ENCODE results near the gene C1QB. TPM values are rescaled to one million over a fixed set of nuclear protein-coding genes. Genes with fewer than 3 reads are reported as not detected.
A peak's percentile ranks its signal among the peaks of the same experiment; 100 is the strongest.
"Not testable (repeated sequence)": the region's sequence is repeated elsewhere in the genome, so short reads cannot be mapped to it uniquely, and the experiment has no call there.

Gene C1QB
- total and polyA plus RNA-seq, 2 experiments from 2014 or later, result not detected

DNA sequence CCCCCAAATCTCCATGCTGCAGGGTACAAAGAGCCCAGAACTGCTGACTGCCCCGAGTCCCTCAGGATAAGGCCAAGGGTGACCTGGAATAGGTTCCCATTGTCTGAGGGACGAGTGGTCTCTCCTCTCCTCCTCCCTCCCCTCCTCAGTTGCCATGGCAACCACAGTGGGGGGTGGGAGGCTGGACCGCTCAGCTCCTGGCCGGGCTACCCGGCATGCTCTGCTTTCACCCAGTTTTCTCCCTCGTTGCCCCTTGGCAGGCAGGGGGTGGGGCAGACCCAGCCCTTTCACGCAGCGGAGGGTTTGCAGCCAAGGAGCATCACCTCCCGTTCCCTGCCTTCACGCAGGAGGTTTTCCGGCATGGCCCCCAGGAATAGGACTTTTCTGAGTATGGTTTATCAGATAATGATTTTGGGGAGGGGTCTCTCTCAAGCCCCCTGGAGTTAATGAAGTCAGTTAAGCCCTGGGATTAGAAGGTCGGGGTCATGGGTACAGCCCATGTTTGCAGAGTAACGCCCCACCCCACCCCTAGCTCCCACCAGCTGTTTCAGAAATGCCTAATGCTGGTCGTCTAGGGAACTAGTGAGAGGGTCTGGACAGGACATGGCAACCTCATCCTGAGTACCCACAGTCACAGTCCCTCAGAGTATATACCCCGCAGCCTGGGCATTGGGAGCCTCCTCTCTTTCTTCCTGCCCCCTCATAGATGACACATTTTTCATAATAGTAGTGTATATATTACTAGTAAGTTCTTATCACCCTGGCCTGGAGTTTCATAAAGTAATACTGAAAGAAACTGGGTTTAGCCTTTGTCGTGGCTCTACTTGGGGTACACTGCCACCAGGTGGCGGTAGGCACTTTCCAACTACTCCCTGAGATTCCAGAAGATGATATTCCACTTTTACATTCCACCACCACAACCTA, 20.7 kb downstream of the C1QB start:
- no peaks in the 10 kb centered on the region for H3K36me3 ChIP-seq (ENCODE audit: insufficient read depth)
- TF ChIP-seq EZH2phosphoT487 (IDR thresholded peaks at IDR 0.05; ENCODE audit: unreplicated experiment), result no peak
- TF ChIP-seq, protein P1, sequence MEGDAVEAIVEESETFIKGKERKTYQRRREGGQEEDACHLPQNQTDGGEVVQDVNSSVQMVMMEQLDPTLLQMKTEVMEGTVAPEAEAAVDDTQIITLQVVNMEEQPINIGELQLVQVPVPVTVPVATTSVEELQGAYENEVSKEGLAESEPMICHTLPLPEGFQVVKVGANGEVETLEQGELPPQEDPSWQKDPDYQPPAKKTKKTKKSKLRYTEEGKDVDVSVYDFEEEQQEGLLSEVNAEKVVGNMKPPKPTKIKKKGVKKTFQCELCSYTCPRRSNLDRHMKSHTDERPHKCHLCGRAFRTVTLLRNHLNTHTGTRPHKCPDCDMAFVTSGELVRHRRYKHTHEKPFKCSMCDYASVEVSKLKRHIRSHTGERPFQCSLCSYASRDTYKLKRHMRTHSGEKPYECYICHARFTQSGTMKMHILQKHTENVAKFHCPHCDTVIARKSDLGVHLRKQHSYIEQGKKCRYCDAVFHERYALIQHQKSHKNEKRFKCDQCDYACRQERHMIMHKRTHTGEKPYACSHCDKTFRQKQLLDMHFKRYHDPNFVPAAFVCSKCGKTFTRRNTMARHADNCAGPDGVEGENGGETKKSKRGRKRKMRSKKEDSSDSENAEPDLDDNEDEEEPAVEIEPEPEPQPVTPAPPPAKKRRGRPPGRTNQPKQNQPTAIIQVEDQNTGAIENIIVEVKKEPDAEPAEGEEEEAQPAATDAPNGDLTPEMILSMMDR (conservative IDR thresholded peaks at IDR 0.05; ENCODE audit: low read depth in 2 of 2), result peak; percentile 80 to 86
- Mint-ChIP-seq H3K4me1 (peaks cover 12% of the 10 kb centered on the region), H3K36me3 (ENCODE audit: low read depth) (no peaks in the 10 kb centered on the region), H3K4me3 (no peak overlapping the region), H3K27me3 (ENCODE audit: insufficient read depth, low read depth, poor library complexity) (peaks cover 7% of the 10 kb centered on the region), H3K9me3 (no peaks in the 10 kb centered on the region), H3K27ac (no peak overlapping the region)
- no peak overlapping the region for H3K4me2 ChIP-seq
- H3K9me2 ChIP-seq (ENCODE audit: insufficient read depth), result no peaks in the 10 kb centered on the region
- ATAC-seq, result peak; percentile 35
- H4K20me1 ChIP-seq (replicated peaks; ENCODE audit: insufficient read depth), result no peaks in the 10 kb centered on the region
- no peaks in the 10 kb centered on the region for H3K27me3 ChIP-seq (ENCODE audit: insufficient read depth)
- peaks cover 6% of the 10 kb centered on the region for H3F3A ChIP-seq (replicated peaks; ENCODE audit: low read depth)
- peaks cover 9% of the 10 kb centered on the region for H3K4me1 ChIP-seq (ENCODE audit: insufficient read depth)
- H3K27ac ChIP-seq (ENCODE audit: low read depth), result no peak overlapping the region
- no peaks in the 10 kb centered on the region for H3K79me2 ChIP-seq (replicated peaks; ENCODE audit: insufficient read depth)
- H2AFZ ChIP-seq, result no peak overlapping the region
- DNase-seq (ENCODE audit: low spot score), result peak; percentile 76
- H3K4me3 ChIP-seq, result no peak overlapping the region

DNA sequence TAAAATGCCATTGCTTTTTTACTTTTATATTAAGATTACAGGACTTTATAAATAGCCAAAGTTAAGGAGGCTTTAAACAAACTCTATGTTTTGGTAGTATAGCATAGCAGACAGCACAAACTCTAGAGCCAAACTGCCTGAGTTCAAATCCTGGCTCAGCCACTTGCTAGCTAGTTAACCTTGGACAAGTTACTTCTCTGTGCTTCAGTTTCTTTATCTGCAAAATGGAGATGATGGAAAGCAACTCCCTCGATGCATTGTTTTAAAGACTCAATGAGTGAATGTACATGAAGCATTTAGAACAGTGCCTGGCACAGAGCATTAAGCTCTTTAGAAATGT, 21.3 kb downstream of the C1QB start:
- ATAC-seq, result no peak
- H3K27me3 Mint-ChIP-seq (ENCODE audit: insufficient read depth, low read depth, poor library complexity), result peaks cover 7% of the 10 kb centered on the region

DNA sequence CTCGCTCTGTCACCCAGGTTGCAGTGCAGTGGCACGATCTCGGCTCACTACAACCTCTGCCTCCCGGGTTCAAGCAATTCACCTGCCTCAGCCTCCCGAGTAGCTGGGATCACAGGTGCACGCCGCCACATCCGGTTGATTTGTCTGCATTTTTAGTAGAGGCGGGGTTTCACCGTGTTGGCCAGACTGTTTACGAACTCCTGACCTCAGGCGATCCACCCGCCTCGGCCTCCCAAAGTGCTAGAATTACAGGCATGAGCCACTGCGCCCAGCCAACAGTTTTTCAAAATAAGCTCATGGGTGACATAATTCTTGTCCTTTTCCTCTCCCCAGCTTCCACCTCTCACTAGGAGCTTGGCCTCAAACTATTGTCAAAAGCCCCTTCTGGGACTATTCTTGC, 23.1 kb downstream of the C1QB start:
- H3K27me3 Mint-ChIP-seq (ENCODE audit: insufficient read depth, low read depth, poor library complexity); H3K4me1 ChIP-seq (ENCODE audit: insufficient read depth); H3K9me2 ChIP-seq (ENCODE audit: insufficient read depth); H3K4me3 Mint-ChIP-seq; H3K27me3 ChIP-seq (ENCODE audit: insufficient read depth); ATAC-seq; H3K4me3 ChIP-seq; H3K36me3 Mint-ChIP-seq (ENCODE audit: low read depth); H3K79me2 ChIP-seq (replicated peaks; ENCODE audit: insufficient read depth); H3K36me3 ChIP-seq (ENCODE audit: insufficient read depth); H3K9me3 Mint-ChIP-seq; H4K20me1 ChIP-seq (replicated peaks; ENCODE audit: insufficient read depth); H3K27ac ChIP-seq (ENCODE audit: low read depth); H3K27ac Mint-ChIP-seq; H3K4me2 ChIP-seq; DNase-seq (ENCODE audit: low spot score); H3F3A ChIP-seq (replicated peaks; ENCODE audit: low read depth): not testable (repeated sequence)
- H3K4me1 Mint-ChIP-seq, result peaks cover 12% of the 10 kb centered on the region
- H2AFZ ChIP-seq, result peak overlapping the region; percentile 90; the same call in 1 of the 2 replicates

More for the DNA sequence above, 21.3 kb downstream of the C1QB start:
- H3K36me3 ChIP-seq (ENCODE audit: insufficient read depth), result no peaks in the 10 kb centered on the region
- H3K27ac ChIP-seq (ENCODE audit: low read depth), result no peak overlapping the region
- Mint-ChIP-seq H3K36me3 (ENCODE audit: low read depth) (no peaks in the 10 kb centered on the region), H3K4me3 (no peak overlapping the region), H3K4me1 (peaks cover 12% of the 10 kb centered on the region), H3K27ac (no peak overlapping the region), H3K9me3 (no peaks in the 10 kb centered on the region)
- H3K4me2 ChIP-seq, result no peak overlapping the region
- no peak for DNase-seq (ENCODE audit: low spot score)
- H3K79me2 ChIP-seq (replicated peaks; ENCODE audit: insufficient read depth), result no peaks in the 10 kb centered on the region
- H4K20me1 ChIP-seq (replicated peaks; ENCODE audit: insufficient read depth), result no peaks in the 10 kb centered on the region
- H3K4me1 ChIP-seq (ENCODE audit: insufficient read depth), result peaks cover 9% of the 10 kb centered on the region
- no peaks in the 10 kb centered on the region for H3K9me2 ChIP-seq (ENCODE audit: insufficient read depth)
- H3K27me3 ChIP-seq (ENCODE audit: insufficient read depth), result no peaks in the 10 kb centered on the region
- TF ChIP-seq EZH2 (IDR thresholded peaks at IDR 0.05; ENCODE audit: low read depth, unreplicated experiment) (no peak), EZH2phosphoT487 (IDR thresholded peaks at IDR 0.05; ENCODE audit: unreplicated experiment) (no peak), POLR2AphosphoS5 (IDR thresholded peaks at IDR 0.05; ENCODE audit: low read depth) (no peak), ZNF114 (CRISPR knock-in tag; IDR thresholded peaks at IDR 0.05) (no peak), ZNF331 (CRISPR knock-in tag; IDR thresholded peaks at IDR 0.05; ENCODE audit: low read depth) (no peak), NANOG (IDR thresholded peaks at IDR 0.05; ENCODE audit: borderline replicate concordance) (no peak)
- TF ChIP-seq, protein P2, sequence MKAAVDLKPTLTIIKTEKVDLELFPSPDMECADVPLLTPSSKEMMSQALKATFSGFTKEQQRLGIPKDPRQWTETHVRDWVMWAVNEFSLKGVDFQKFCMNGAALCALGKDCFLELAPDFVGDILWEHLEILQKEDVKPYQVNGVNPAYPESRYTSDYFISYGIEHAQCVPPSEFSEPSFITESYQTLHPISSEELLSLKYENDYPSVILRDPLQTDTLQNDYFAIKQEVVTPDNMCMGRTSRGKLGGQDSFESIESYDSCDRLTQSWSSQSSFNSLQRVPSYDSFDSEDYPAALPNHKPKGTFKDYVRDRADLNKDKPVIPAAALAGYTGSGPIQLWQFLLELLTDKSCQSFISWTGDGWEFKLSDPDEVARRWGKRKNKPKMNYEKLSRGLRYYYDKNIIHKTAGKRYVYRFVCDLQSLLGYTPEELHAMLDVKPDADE (IDR thresholded peaks at IDR 0.05), result no peak
- TF ChIP-seq, protein P3, sequence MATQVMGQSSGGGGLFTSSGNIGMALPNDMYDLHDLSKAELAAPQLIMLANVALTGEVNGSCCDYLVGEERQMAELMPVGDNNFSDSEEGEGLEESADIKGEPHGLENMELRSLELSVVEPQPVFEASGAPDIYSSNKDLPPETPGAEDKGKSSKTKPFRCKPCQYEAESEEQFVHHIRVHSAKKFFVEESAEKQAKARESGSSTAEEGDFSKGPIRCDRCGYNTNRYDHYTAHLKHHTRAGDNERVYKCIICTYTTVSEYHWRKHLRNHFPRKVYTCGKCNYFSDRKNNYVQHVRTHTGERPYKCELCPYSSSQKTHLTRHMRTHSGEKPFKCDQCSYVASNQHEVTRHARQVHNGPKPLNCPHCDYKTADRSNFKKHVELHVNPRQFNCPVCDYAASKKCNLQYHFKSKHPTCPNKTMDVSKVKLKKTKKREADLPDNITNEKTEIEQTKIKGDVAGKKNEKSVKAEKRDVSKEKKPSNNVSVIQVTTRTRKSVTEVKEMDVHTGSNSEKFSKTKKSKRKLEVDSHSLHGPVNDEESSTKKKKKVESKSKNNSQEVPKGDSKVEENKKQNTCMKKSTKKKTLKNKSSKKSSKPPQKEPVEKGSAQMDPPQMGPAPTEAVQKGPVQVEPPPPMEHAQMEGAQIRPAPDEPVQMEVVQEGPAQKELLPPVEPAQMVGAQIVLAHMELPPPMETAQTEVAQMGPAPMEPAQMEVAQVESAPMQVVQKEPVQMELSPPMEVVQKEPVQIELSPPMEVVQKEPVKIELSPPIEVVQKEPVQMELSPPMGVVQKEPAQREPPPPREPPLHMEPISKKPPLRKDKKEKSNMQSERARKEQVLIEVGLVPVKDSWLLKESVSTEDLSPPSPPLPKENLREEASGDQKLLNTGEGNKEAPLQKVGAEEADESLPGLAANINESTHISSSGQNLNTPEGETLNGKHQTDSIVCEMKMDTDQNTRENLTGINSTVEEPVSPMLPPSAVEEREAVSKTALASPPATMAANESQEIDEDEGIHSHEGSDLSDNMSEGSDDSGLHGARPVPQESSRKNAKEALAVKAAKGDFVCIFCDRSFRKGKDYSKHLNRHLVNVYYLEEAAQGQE (IDR thresholded peaks at IDR 0.05; ENCODE audit: unreplicated experiment), result no peak
- no peak overlapping the region for H3K4me3 ChIP-seq
- no peak overlapping the region for H2AFZ ChIP-seq
- peaks cover 9% of the 10 kb centered on the region for H3F3A ChIP-seq (replicated peaks; ENCODE audit: low read depth)

Measured in GM23338 (cell line).